ENCODE results near the gene THSD4.

THSD4 gene

GRCh38 chr15:71136793-71137518, 21.7 kb downstream of the THSD4 start:
- 82% methylated on average over 9 of the region's 11 CpGs for WGBS
- Histone ChIP-seq H3K4ac (ENCODE audit: low read depth in 1 of 2, low read length in 2 of 2) (peak overlapping the region; percentile 49 to 63), H2AK5ac (ENCODE audit: low read length, severe bottlenecking) (peak overlapping the region; percentile 51), H3K9ac (ENCODE audit: low read length) (no peak overlapping the region), H2BK12ac (ENCODE audit: low read length in 2 of 2) (peak overlapping the region; percentile 23 to 45), H3K79me1 (replicated peaks; ENCODE audit: low read length, poor library complexity, severe bottlenecking) (peaks cover 30% of the 10 kb centered on the region), H2BK15ac (ENCODE audit: low read depth, poor library complexity, severe bottlenecking) (no peak overlapping the region), H2AFZ (ENCODE audit: low read depth, low read length) (no peak overlapping the region), H3K27me3 (ENCODE audit: control insufficient read depth in 1 of 2, insufficient read depth in 1 of 2, low read length in 2 of 2) (no peaks in the 10 kb centered on the region), H3K9me3 (ENCODE audit: control insufficient read depth, low read length) (no peaks in the 10 kb centered on the region), H3K23ac (ENCODE audit: low read length in 2 of 2) (peak overlapping the region in 1 of 2 experiments; percentile 83), H2BK120ac (ENCODE audit: low read depth, low read length) (no peak overlapping the region), H3K27ac (ENCODE audit: low read length, poor library complexity, severe bottlenecking) (peak overlapping the region; percentile 75), H3K4me1 (ENCODE audit: control insufficient read depth, insufficient read depth, low read depth, low read length) (peaks cover 26% of the 10 kb centered on the region), H4K91ac (ENCODE audit: low read length) (peak overlapping the region; percentile 55), H4K8ac (ENCODE audit: low read length) (peak overlapping the region; percentile 79), H3K4me2 (ENCODE audit: low read length, poor library complexity, severe bottlenecking) (no peak overlapping the region), H3K18ac (ENCODE audit: low read depth in 1 of 2, low read length in 2 of 2) (peak overlapping the region; percentile 65 to 94), H2BK5ac (ENCODE audit: low read depth, low read length, poor library complexity, severe bottlenecking) (no peak overlapping the region), H3K36me3 (ENCODE audit: control insufficient read depth in 1 of 2, insufficient read depth in 2 of 2, low read depth in 1 of 2, low read length in 2 of 2) (no peaks in the 10 kb centered on the region), H3K14ac (ENCODE audit: low read length in 2 of 2) (peak overlapping the region in 1 of 2 experiments; percentile 91), H3K4me3 (ENCODE audit: insufficient read depth in 1 of 2, low read depth in 1 of 2, low read length in 2 of 2) (no peak overlapping the region)
- peak; percentile 11 for DNase-seq

GRCh38 chr15:71138473-71138872, 23.2 kb downstream of the THSD4 start:
- no peak overlapping the region for H3K14ac ChIP-seq (ENCODE audit: low read length in 2 of 2)
- no peak overlapping the region for H4K91ac ChIP-seq (ENCODE audit: low read length)
- H2BK15ac ChIP-seq (ENCODE audit: low read depth, poor library complexity, severe bottlenecking) = no peak overlapping the region
- no peak overlapping the region for H3K18ac ChIP-seq (ENCODE audit: low read depth in 1 of 2, low read length in 2 of 2)
- no peak overlapping the region for H3K9ac ChIP-seq (ENCODE audit: low read length)
- H3K36me3 ChIP-seq (ENCODE audit: control insufficient read depth in 1 of 2, insufficient read depth in 2 of 2, low read depth in 1 of 2, low read length in 2 of 2) = peaks cover 0 to 5% of the 10 kb centered on the region in 2 experiments
- no peak overlapping the region for H3K23ac ChIP-seq (ENCODE audit: low read length in 2 of 2)
- H2AK5ac ChIP-seq (ENCODE audit: low read length, severe bottlenecking) = no peak overlapping the region
- H2AFZ ChIP-seq (ENCODE audit: low read depth, low read length) = no peak overlapping the region
- H3K9me3 ChIP-seq (ENCODE audit: control insufficient read depth, low read length) = no peaks in the 10 kb centered on the region
- H3K4ac ChIP-seq (ENCODE audit: low read depth in 1 of 2, low read length in 2 of 2) = no peak overlapping the region
- no peak overlapping the region for H3K4me3 ChIP-seq (ENCODE audit: insufficient read depth in 1 of 2, low read depth in 1 of 2, low read length in 2 of 2)
- H3K27me3 ChIP-seq (ENCODE audit: control insufficient read depth in 1 of 2, insufficient read depth in 1 of 2, low read length in 2 of 2) = no peaks in the 10 kb centered on the region
- H3K79me1 ChIP-seq (replicated peaks; ENCODE audit: low read length, poor library complexity, severe bottlenecking) = peaks cover 29% of the 10 kb centered on the region
- no peak overlapping the region for H3K4me2 ChIP-seq (ENCODE audit: low read length, poor library complexity, severe bottlenecking)
- H2BK120ac ChIP-seq (ENCODE audit: low read depth, low read length) = no peak overlapping the region
- no peak overlapping the region for H3K27ac ChIP-seq (ENCODE audit: low read length, poor library complexity, severe bottlenecking)
- H3K4me1 ChIP-seq (ENCODE audit: control insufficient read depth, insufficient read depth, low read depth, low read length) = peaks cover 19% of the 10 kb centered on the region
- no peak overlapping the region for H2BK12ac ChIP-seq (ENCODE audit: low read length in 2 of 2)
- H2BK5ac ChIP-seq (ENCODE audit: low read depth, low read length, poor library complexity, severe bottlenecking) = no peak overlapping the region
- no peak overlapping the region for H4K8ac ChIP-seq (ENCODE audit: low read length)
- DNase-seq = no peak
- WGBS = 67% methylated on average over 1 of the region's 2 CpGs

GRCh38 chr15:71139241-71139640, 24.0 kb downstream of the THSD4 start:
- H3K27me3 ChIP-seq (ENCODE audit: control insufficient read depth in 1 of 2, insufficient read depth in 1 of 2, low read length in 2 of 2) = no peaks in the 10 kb centered on the region
- WGBS = 100% methylated on average over 1 of the region's 1 CpG
- no peak overlapping the region for H3K4me2 ChIP-seq (ENCODE audit: low read length, poor library complexity, severe bottlenecking)
- DNase-seq = no peak
- H2AFZ ChIP-seq (ENCODE audit: low read depth, low read length) = no peak overlapping the region
- peaks cover 0 to 5% of the 10 kb centered on the region in 2 experiments for H3K36me3 ChIP-seq (ENCODE audit: control insufficient read depth in 1 of 2, insufficient read depth in 2 of 2, low read depth in 1 of 2, low read length in 2 of 2)
- H3K4me3 ChIP-seq (ENCODE audit: insufficient read depth in 1 of 2, low read depth in 1 of 2, low read length in 2 of 2) = no peak overlapping the region
- H3K27ac ChIP-seq (ENCODE audit: low read length, poor library complexity, severe bottlenecking) = no peak overlapping the region
- H4K91ac ChIP-seq (ENCODE audit: low read length) = no peak overlapping the region
- no peak overlapping the region for H2BK12ac ChIP-seq (ENCODE audit: low read length in 2 of 2)
- H3K4ac ChIP-seq (ENCODE audit: low read depth in 1 of 2, low read length in 2 of 2) = no peak overlapping the region
- no peak overlapping the region for H2BK5ac ChIP-seq (ENCODE audit: low read depth, low read length, poor library complexity, severe bottlenecking)
- no peak overlapping the region for H3K23ac ChIP-seq (ENCODE audit: low read length in 2 of 2)
- peaks cover 15% of the 10 kb centered on the region for H3K4me1 ChIP-seq (ENCODE audit: control insufficient read depth, insufficient read depth, low read depth, low read length)
- H3K14ac ChIP-seq (ENCODE audit: low read length in 2 of 2) = no peak overlapping the region
- H2AK5ac ChIP-seq (ENCODE audit: low read length, severe bottlenecking) = no peak overlapping the region
- H2BK120ac ChIP-seq (ENCODE audit: low read depth, low read length) = no peak overlapping the region
- H3K9me3 ChIP-seq (ENCODE audit: control insufficient read depth, low read length) = no peaks in the 10 kb centered on the region
- no peak overlapping the region for H4K8ac ChIP-seq (ENCODE audit: low read length)
- no peak overlapping the region for H3K18ac ChIP-seq (ENCODE audit: low read depth in 1 of 2, low read length in 2 of 2)
- H3K79me1 ChIP-seq (replicated peaks; ENCODE audit: low read length, poor library complexity, severe bottlenecking) = peaks cover 29% of the 10 kb centered on the region
- H3K9ac ChIP-seq (ENCODE audit: low read length) = no peak overlapping the region
- H2BK15ac ChIP-seq (ENCODE audit: low read depth, poor library complexity, severe bottlenecking) = no peak overlapping the region

GRCh38 chr15:71141572-71141971, 26.3 kb downstream of the THSD4 start:
- Histone ChIP-seq H4K8ac (ENCODE audit: low read length) (no peak overlapping the region), H2BK15ac (ENCODE audit: low read depth, poor library complexity, severe bottlenecking) (no peak overlapping the region), H2BK120ac (ENCODE audit: low read depth, low read length) (no peak overlapping the region), H3K79me1 (replicated peaks; ENCODE audit: low read length, poor library complexity, severe bottlenecking) (peaks cover 22% of the 10 kb centered on the region), H3K4ac (ENCODE audit: low read depth in 1 of 2, low read length in 2 of 2) (no peak overlapping the region), H3K23ac (ENCODE audit: low read length in 2 of 2) (no peak overlapping the region), H2AFZ (ENCODE audit: low read depth, low read length) (no peak overlapping the region), H3K9ac (ENCODE audit: low read length) (no peak overlapping the region), H3K4me3 (ENCODE audit: insufficient read depth in 1 of 2, low read depth in 1 of 2, low read length in 2 of 2) (no peak overlapping the region), H3K14ac (ENCODE audit: low read length in 2 of 2) (no peak overlapping the region), H4K91ac (ENCODE audit: low read length) (no peak overlapping the region), H3K4me1 (ENCODE audit: control insufficient read depth, insufficient read depth, low read depth, low read length) (peaks cover 5% of the 10 kb centered on the region), H3K4me2 (ENCODE audit: low read length, poor library complexity, severe bottlenecking) (no peak overlapping the region), H3K18ac (ENCODE audit: low read depth in 1 of 2, low read length in 2 of 2) (no peak overlapping the region), H2BK5ac (ENCODE audit: low read depth, low read length, poor library complexity, severe bottlenecking) (no peak overlapping the region), H2BK12ac (ENCODE audit: low read length in 2 of 2) (no peak overlapping the region), H3K27me3 (ENCODE audit: control insufficient read depth in 1 of 2, insufficient read depth in 1 of 2, low read length in 2 of 2) (no peaks in the 10 kb centered on the region), H2AK5ac (ENCODE audit: low read length, severe bottlenecking) (no peak overlapping the region), H3K36me3 (ENCODE audit: control insufficient read depth in 1 of 2, insufficient read depth in 2 of 2, low read depth in 1 of 2, low read length in 2 of 2) (peaks cover 0 to 5% of the 10 kb centered on the region in 2 experiments), H3K27ac (ENCODE audit: low read length, poor library complexity, severe bottlenecking) (no peak overlapping the region), H3K9me3 (ENCODE audit: control insufficient read depth, low read length) (no peaks in the 10 kb centered on the region)
- WGBS = 74% methylated on average over 4 of the region's 5 CpGs
- no peak for DNase-seq
